Dermis lymphatic vessel endothelial cell (primary cell): ENCODE data around the gene CCL14. TPM values are rescaled to one million over a fixed set of nuclear protein-coding genes. Genes with fewer than 3 reads are reported as not detected.

Experiments used
- total RNA-seq: library from RNA; depleted of rRNA; stranded (reverse); fragments of >200 nt; gene quantifications from 2 replicates; pipeline ENCODE4 v1.2.1, GENCODE V29; 2014

Gene CCL14
- 9.1 and 12.5 TPM in 2 replicates for total RNA-seq

GRCh38 chr17:35986643-35987042 is at the start of gene CCL14:
TSS of gene CCL14 (minus strand) at chr17:35986729. CDS start at chr17:35986649, 80 bp downstream.

GRCh38 chr17:36017799-36018198 is 31.3 kb upstream of the CCL14 start, which contains the start of gene CCL23:
TSS of gene CCL23 (minus strand) at chr17:36017972. CDS start at chr17:36017897, 75 bp downstream.

GRCh38 chr17:36001110-36001771 is 14.7 kb upstream of the CCL14 start, which contains the start of gene CCL15:
TSS of gene CCL15 (minus strand) at chr17:36001553. CDS start at chr17:36001492, 61 bp downstream.

GRCh38 chr17:35981246-35981645 is 5.3 kb downstream of the CCL14 start, which contains the start of gene CCL16:
TSS of gene CCL16 (minus strand) at chr17:35981497. CDS start at chr17:35981420, 77 bp downstream.

GRCh38 chr17:35943537-35943936 is 43.0 kb downstream of the CCL14 start, which contains the start of gene LYZL6:
TSS of gene LYZL6 (minus strand) at chr17:35943713. CDS start at chr17:35939356, 4,357 bp downstream.

Other genes starting within 250 kb of the CCL14 start
- not detected in 2 replicates for gene GAS2L2, start 233.5 kb downstream of the CCL14 start, total RNA-seq
- gene C17orf50, start 225.8 kb downstream of the CCL14 start, total RNA-seq = not detected in 2 replicates
- gene MMP28, start 191.1 kb downstream of the CCL14 start, total RNA-seq = 0.33 and 0.60 TPM in 2 replicates
- 74.9 and 97.3 TPM in 2 replicates for gene TAF15, start 177.2 kb downstream of the CCL14 start, total RNA-seq
- gene HEATR9, start 117.8 kb downstream of the CCL14 start, total RNA-seq = not detected in 2 replicates
- 0.33 and 0.34 TPM in 2 replicates for gene CCL5, start 106.4 kb downstream of the CCL14 start, total RNA-seq
- 0.22 TPM in 1 of 2 replicates, not detected in the other for gene RDM1, start 56.0 kb downstream of the CCL14 start, total RNA-seq
- gene LYZL6, start 43.0 kb downstream of the CCL14 start, total RNA-seq = not detected in 2 replicates
- 0.11 and 0.26 TPM in 2 replicates for gene CCL16, start 5.2 kb downstream of the CCL14 start, total RNA-seq
- not detected in 2 replicates for gene CCL15, start 14.8 kb upstream of the CCL14 start, total RNA-seq
- gene CCL23, start 31.2 kb upstream of the CCL14 start, total RNA-seq = 0.26 and 0.33 TPM in 2 replicates
- not detected in 2 replicates for gene CCL18, start 77.5 kb upstream of the CCL14 start, total RNA-seq
- gene CCL3, start 103.4 kb upstream of the CCL14 start, total RNA-seq = not detected in 2 replicates
- gene CCL4, start 117.1 kb upstream of the CCL14 start, total RNA-seq = not detected in 2 replicates
- 0.43 and 1.5 TPM in 2 replicates for gene TBC1D3B, start 189.9 kb upstream of the CCL14 start, total RNA-seq
- gene CCL3L1, start 210.0 kb upstream of the CCL14 start, total RNA-seq = not detected in 2 replicates
- not detected in 2 replicates for gene CCL4L2, start 224.3 kb upstream of the CCL14 start, total RNA-seq